Stimulated activated CD4-positive, alpha-beta T cell treated with anti-CD3 and anti-CD28 coated beads, TNF-alpha, amount 100 ng/mL, for 24 hours (primary cell): Measurements from ENCODE around the gene HTATIP2.
A peak's percentile ranks its signal among the peaks of the same experiment; 100 is the strongest.
"Not testable (repeated sequence)": the region's sequence is repeated elsewhere in the genome, so short reads cannot be mapped to it uniquely, and the experiment has no call there.

ENCODE experiments used
- DNase-seq, 3 experiments: peaks; one replicate each; pipeline ENCODE4 v3.0.0-alpha.2; 2020; ENCODE audit warnings: low read depth in 3 of 3

HTATIP2 gene

DNA sequence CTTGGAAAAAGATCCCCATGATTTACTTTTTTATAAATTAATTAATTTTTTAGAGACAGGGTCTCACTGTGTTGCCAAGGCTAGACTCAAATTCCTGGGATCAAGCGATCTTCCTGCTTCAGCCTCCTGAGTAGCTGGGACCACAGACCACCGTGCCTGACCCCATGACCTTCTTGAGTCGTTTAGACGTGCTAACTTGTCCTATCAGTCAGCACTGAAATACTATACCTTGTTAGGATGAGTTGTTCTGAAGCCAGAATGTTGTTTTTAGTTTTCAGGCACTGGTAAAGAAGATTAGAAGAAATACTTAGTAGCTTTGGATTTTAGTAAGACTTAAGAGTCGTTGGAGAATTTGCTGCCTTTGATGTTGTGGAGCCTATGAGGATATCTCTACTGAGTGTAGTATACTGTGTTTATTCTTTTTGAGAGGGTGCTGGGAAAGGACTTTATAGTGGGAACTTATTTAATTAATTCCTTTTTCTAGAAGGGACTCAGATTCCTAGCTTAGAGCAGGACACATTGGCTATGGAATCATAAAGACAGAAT lies 8.6 kb downstream of the HTATIP2 start:
- no peak for DNase-seq

DNA sequence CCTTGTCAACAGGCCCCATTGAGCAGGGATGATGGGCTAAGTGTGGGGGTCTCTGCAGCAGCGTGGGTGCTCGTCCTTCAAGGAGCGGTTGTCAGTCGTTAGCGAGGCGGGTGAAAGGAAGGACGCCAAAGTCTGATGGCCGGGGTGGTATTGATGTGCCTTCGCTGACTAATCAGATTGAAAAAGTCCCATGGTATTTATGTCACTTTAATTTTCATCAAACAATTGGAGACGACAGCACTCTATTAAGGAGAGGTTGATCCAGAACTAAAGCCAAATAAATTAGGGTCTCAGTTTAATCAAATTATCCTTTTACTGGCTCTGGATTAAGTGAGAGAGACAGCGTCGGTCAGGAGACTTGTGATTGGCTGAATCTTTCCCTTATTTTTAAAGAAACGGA lies 9.6 kb downstream of the HTATIP2 start:
- DNase-seq: no peak

DNA sequence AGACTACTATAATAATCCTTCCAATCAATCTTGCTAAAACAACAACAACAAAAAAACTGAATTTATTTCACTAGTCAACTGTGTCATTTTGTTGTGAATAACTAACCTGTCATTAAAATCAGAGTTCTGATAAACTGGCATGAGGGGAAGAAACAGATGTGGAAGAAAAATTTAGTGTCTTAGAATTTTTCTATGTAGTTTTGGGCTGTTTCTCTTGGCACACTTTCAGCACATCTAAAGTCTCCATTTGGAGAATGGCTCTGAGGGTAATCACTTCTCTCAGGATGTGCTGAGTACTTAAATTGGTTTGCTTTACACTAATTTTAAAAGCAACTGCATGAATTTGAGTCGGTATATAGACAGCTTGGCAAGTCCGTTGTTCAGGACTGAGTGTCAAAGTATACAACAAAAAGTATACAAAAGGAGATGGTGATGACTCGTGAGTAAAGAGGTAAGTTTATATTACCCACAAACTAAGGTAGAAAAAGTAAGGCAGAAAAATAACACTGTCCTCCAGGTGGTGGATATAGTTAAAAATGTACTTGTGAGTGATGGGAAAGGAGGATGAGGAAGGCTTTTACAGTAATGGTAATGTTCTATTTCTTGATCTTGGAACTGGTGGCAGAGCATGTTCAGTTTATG lies 10.2 kb downstream of the HTATIP2 start:
- DNase-seq: no peak

DNA sequence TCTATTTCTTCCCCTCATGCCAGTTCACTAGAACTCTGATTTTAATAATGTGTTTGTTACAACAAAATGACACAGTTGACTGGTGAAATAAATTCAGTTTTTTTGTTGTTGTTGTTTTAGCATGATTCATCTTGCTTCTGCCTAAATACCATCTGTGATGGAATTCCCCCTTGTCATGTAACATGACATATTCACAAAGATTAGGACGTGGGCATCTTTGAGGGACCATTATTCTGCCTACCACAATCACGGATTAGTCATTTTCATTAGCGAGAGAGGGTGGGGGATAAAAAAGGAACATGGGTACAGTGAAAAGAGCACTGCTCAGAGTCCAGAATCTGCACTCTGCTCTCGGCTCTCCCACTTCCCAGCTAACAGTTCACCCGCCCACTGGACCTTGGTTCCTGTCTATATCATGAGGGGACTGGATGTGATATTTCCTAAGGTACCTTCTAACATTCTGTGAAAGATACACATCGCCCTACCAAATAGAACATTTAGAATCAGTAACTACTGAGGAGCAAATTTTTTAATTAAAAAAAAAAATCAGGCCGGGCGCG lies 11.3 kb downstream of the HTATIP2 start:
- DNase-seq: no peak

DNA sequence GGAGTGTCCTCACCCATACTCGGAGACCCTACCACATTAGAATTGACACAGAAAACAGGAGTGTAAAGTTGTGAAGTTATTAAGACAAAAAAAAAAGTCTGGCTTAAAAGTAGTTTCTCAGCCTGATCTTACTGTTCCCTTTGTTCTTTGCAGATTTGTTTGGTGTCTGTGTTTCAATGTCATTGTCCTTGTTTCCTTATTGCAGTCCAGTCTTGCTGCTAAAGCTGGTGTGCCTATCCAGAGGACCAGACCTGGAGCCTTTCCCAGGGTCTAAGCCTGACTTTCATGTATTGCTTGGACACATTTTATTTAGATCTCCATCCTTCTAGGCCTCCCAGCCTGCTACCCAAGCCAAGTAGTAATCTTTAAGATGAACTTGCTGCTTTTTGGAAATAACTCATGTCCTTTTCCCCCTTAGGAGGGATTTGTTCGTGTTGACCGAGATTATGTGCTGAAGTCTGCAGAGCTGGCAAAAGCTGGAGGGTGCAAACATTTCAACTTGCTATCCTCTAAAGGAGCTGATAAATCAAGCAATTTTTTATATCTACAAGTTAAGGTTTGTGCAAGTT lies 12.7 kb downstream of the HTATIP2 start:
- DNase-seq: no peak

DNA sequence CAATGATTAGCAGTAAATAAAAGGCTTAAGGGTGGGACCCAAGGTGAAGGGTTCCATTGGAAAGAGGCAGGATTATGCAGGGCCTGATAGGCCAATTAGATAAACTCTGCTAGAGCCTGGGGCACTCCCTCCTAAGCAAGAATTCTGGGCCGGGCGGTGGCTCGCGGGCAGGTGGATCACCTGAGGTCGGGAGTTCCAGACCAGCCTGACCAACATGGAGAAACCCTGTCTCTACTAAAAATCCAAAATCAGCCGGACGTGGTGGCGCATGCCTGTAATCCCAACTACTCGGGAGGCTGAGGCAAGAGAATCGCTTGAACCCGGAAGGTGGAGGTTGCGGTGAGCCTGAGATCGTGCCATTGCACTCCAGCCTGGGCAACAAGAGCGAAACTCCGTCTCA lies 22.5 kb downstream of the HTATIP2 start:
- DNase-seq: not testable (repeated sequence)

DNA sequence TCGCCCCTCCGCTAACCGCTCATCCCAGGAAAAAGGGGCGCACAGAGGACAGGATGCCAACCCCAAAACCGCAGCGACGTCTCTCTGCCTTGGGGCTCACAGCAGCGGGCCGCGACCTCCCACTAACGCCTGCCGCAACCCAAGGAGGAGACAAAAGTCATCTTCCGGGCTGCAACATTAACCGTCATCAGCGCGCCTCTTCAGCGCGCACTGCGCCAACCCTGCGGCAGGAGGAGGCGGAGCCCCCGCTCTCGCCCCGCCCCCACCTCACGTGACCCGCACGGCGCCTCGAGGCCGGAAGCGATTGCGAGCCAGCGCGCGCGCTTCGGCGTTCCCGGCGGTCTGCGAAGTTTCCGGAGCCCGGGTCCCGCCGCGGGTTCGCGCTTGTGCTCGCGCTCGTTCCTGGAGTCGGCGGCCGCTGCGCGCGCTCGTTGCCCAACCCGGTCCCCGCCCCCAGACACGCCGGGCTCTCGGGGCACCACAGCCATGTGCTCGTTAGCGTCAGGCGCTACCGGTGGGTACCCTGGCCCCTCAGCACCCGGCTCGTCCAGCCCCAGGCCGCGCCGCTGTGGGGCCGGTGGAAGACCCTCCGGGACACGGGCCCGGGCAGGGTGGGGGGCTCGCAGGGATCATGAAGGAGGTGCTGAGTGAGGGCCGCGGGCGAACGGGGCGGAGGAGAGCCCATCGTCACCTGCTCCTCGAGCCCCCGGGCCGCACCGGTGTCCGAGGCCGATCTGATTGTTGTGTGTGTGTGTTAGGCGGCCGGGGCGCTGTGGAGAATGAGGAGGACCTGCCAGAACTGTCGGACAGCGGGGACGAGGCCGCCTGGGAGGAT lies 24.0 kb downstream of the HTATIP2 start, which contains the start of gene PRMT3:
Gene PRMT3 (plus strand): TSS at position 456 of the 835 bp plus-strand sequence. CDS start 31 bp downstream, at position 487.
- DNase-seq: peak; percentile 95 to 96 (median 95)

DNA sequence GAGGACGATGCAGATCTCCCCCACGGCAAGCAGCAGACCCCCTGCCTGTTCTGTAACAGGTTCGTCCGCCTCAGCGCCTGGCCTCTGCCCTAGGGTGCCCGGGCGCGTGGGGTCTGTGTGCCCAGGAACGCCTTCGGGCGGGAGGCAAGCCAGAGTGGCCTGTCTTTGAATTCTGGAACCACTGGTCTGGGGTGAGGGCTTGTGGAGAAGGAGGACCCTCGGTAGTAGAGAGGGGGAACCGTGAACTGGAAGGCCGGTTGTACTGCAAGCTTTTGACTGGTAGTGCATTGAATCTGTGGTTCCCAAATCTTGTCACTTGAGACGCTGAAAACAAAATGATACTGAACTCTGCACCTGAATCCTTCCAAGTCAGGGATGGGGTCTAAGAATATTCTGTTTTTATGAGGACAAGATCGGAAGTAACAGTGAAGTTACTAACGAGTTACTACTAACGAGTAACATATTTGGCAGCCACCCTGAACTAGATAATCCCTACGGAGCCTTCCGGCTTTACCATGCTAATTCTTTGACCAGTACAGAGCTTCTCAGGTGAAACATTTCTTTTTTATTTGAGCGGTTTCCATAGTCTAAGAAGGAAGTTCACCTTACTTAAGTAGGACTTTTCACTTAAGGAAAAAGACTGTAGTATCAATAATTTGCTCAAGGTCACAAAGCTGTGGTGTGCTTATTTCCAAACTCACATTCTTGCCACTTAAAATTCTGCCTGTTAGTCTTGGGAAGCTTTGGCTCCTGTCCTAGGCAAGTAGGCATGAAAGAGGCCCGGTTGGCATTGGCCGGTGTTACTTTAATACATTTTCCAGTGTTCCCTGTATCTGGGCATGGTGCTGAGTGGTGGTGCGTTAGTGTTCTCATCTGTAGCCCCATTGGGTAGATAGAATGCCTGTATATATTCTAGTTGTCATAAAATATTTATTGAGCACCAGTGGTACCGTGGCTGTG lies 24.9 kb downstream of the HTATIP2 start:
- no peak for DNase-seq

DNA sequence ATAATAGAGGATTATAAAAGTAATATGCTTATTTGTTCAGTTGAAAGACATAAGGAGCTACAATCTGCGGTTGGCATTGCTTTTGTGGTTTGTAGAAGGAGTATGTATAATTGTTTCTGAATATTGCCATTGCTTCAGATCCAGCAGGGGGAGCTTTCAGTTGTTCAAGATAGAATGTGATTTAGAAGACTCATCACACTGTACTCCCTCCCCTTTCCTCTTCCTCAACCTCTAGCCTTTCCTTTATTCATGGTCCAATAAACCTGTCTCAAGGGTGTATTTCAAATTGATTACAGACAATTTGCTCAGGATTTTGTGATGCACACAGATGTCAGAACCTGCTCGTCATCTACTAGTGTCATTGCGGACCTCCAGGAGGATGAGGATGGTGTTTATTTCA lies 33.8 kb downstream of the HTATIP2 start:
- no peak for DNase-seq

DNA sequence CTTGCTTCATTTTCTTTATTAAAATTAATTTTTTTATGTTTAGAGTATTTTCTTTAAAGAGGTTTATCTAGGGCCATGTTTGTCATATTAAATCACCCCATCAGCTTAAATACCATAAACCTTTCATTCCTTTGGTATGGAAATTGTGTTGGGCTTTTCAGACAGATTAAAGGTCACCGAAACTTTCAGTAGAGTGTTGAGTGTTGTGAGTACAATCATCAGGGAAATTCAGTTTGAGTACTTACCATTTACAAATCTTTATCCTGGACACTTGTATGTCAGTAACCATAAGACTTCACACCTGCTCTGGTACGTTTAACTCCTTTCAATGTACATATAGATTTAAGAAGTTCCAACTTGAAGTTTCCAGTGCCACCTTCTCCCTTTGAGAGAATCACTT lies 36.0 kb downstream of the HTATIP2 start:
- DNase-seq: no peak

DNA sequence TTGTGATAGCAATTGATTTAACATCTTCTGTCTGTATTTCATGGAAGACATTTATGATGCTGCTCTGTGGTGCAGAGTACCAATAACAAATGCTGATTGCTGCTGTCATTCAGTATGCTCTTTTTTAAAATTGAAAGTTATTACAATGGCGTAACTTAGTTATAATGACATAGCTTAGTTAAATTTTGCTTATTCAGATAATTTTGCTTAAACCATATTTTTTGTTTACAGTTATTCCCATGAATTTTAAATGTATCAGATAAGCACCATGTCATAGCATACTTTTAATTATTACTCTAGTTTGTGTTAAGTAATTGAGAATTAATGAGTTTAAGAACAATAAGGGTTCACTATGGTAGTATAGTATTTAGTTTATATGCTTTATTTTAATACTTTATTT lies 39.5 kb downstream of the HTATIP2 start:
- no peak for DNase-seq

DNA sequence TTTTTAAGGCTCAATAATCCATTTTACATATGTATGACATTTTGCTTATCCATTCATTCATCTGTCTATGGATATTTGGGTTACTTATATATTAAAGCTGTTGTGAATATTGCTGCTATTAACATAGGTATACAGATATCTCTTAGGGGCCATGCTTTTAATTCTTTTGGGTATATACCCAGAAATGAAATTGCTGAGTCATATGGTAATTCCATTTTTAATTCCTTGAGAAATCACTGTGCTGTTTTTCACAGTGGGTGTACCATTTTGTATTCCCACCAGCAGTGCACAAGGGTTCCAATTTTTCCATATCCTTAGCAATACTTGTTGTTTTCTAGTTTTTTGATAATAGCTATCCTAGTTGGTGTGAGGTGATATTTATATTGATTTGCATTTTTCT lies 43.0 kb downstream of the HTATIP2 start:
- no peak for DNase-seq

DNA sequence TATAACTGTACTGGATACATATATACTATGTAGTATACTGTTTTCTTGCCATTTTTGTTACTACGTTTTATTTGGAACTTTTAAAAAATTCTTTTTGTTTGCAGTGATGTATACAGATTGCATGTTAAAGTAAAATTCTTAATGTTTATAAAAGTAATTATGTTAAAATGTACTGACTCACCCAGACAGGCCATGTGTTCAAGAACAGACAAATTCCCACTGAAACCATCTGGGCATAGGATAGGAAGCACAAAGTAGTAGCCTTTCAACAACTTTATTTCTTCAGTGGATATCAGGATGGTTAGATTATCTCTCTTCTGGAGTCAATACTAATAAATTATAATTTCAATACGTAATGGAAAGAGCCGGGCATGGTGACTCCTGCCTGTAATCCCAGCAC lies 43.8 kb downstream of the HTATIP2 start:
- no peak for DNase-seq

DNA sequence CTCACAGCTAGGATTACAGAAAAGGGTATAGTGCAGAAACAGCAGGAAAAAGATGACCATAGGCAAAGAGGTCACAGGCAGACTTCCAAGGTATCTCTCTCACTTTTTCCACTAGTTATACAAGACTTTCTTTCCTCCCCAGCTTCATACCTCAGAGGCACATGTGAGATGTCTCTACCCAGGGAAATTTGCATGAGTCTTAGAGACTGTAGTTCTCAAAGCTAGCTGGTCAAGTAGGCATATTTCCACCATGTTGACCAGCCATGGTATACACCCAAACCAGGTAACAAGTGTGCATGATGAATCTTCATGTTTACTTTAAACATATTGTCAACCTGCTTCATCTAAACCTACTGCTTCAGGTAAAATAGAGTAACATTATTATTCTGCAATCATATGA lies 51.9 kb downstream of the HTATIP2 start:
- DNase-seq: no peak

DNA sequence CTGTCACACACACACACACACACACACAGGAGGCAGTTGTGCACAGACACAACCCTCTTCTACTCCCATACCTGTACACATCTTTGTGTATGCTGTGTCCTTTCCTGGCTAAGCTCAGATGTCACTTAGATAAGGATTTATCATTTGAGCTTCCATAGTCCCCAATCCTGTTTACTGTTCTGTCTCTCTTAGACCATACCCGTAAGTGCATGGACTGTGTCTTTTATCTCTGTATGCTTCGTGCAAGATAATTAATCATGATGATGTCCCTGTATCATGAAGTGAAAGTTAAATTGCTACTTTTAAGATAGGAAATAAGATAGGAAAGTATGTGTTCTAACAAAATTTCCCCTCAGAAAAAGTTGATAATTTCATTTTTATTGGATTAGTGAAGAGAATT lies 54.3 kb downstream of the HTATIP2 start:
- DNase-seq: no peak

DNA sequence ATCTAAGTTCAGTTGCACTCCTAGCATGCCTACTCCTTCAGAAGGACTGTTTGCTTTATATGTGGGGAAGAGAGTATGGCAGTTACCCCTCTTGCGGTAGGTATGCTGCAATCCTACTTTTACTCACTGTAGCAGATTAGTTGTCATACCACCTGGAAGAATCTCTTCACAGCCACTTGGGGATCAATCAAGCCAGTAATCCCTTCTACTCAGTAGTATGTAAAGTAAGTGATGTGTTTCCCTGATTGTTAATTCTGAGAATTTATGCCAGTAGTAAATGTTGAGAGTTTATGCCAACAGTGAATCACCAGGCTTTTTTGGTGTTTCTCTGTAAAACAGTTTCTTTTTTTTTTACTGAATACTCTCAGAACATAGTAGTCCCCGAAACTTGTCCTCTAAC lies 58.4 kb downstream of the HTATIP2 start:
- no peak for DNase-seq

DNA sequence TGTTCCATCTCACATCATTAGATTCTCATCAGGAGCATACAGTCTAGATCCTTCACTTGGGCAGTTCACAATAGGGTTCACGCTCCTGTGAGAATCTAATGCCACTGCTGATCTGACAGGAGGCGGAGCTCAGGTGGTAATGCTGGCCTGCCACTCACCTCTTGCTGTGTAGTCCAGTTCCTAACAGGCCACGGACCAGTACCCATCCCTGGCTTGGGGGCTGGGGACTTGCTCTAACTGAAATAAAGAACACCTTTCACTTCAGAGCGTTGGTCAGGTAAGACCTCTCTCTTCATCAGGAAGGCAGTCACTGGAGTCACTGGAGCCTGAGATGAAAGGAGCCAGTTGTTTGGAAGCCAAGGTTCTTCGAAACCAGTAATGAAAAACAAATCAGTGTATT lies 65.7 kb downstream of the HTATIP2 start:
- DNase-seq: no peak
